Activated T-cell treated with anti-CD3 and anti-CD28 coated beads, Interleukin-2, amount 50 U/mL, for 24 hours (primary cell): Measurements from ENCODE around the gene REEP1.
A peak's percentile ranks its signal among the peaks of the same experiment; 100 is the strongest.

Experiments
- DNase-seq: peaks from one replicate; pipeline ENCODE4 v3.0.0-alpha.2; 2020
- H3K27ac Mint-ChIP-seq: 2 replicates; pipeline ENCODE4 v1.8.0; 2020; ENCODE audit warnings: mild to moderate bottlenecking, mixed read lengths
- H3K27me3 Mint-ChIP-seq: 2 replicates; pipeline ENCODE4 v1.8.0; 2020; ENCODE audit warnings: mixed read lengths
- H3K36me3 Mint-ChIP-seq: 2 replicates; pipeline ENCODE4 v1.8.0; 2020; ENCODE audit warnings: low read depth, mixed read lengths
- H3K4me1 Mint-ChIP-seq: 2 replicates; pipeline ENCODE4 v1.8.0; 2020; ENCODE audit warnings: low read depth, mixed read lengths
- H3K4me3 Mint-ChIP-seq: 2 replicates; pipeline ENCODE4 v1.8.0; 2020; ENCODE audit warnings: mild to moderate bottlenecking, moderate library complexity, mixed read lengths
- H3K9me3 Mint-ChIP-seq: 2 replicates; pipeline ENCODE4 v1.8.0; 2020; ENCODE audit warnings: mixed read lengths

REEP1 gene

DNA sequence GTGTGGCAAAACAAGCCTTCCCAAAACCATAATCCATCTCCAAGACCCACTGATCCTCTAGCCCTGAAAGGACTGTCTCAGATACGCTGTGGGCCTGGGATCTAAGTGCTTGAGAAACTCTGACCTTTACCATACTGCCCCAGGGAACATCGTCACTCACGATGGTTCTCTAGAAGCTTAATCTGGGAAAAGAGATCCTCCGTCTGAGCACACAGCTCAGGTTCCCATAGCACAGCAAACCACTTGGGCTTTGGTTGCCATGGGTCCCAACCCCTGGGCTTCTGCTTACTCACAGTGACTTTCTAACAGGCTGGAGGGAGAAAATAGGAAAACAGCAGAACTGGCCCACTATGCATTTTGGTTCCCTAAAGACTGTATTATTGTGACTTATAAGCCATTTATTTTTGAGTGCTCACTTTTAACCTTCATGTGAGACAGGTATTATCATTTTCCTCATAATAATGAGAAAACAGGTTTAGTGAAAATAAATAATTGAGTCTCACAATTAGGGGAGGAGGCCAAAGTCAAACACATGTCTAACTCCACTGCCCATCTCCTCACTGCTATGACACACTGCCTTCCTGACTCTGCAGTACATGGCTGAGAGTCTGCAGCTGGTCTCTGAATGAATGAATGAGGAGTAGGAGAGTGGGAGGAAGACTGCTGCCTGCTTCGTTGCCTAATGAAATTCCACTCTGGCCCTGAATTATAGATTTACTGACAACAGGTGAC, 46.7 kb downstream of the REEP1 start:
- H3K27me3 Mint-ChIP-seq, result peaks cover 25% of the 10 kb centered on the region
- no peaks in the 10 kb centered on the region for H3K4me1 Mint-ChIP-seq
- no peaks in the 10 kb centered on the region for H3K9me3 Mint-ChIP-seq
- H3K27ac Mint-ChIP-seq, result no peak overlapping the region
- no peaks in the 10 kb centered on the region for H3K36me3 Mint-ChIP-seq
- DNase-seq, result no peak
- H3K4me3 Mint-ChIP-seq, result no peak overlapping the region

DNA sequence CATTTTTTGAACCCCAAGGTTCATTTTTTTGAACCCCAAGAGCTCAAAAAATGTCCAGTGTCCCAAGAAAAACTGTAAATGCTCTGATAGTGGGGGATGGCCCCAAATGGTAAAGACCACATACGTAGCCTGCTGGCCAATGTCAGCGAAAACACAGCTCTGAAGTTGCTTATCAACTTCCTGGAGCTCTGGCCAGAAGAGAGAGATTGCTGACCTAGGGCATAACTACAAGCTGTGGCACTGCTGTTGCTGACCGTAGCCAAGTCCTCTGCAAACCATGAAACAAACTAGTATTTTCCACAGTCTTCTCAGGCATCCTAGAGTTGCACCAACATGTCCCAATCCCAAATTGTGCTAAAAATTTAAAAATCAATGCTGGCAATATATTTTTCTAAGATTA, 50.9 kb downstream of the REEP1 start:
- Mint-ChIP-seq H3K36me3 (no peaks in the 10 kb centered on the region), H3K27me3 (peaks cover 14% of the 10 kb centered on the region), H3K9me3 (no peaks in the 10 kb centered on the region), H3K4me1 (no peaks in the 10 kb centered on the region), H3K27ac (no peak overlapping the region), H3K4me3 (no peak overlapping the region)
- no peak for DNase-seq

DNA sequence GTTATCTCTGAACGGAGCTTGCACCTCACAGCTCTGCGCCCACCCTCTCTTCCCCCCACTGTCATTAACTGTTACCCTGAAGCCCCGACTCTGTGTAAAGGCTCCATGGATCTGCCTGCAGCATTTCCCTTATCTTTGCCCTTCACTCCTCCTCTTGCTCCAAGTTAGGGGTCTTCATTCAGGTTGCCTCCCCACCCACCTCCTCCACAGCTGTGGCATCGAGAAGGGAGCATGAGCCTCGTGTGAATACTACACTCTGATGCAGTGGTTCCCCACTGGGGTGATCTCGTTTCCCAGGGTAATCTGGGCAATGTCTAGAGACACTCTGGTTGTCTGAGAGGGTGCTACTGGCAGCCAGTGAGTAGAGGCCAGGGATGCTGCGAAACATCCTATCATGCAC, 51.4 kb downstream of the REEP1 start:
- no peak for DNase-seq
- Mint-ChIP-seq H3K27me3 (peaks cover 12% of the 10 kb centered on the region), H3K4me3 (no peak overlapping the region), H3K27ac (no peak overlapping the region), H3K9me3 (no peaks in the 10 kb centered on the region), H3K4me1 (no peaks in the 10 kb centered on the region), H3K36me3 (no peaks in the 10 kb centered on the region)

DNA sequence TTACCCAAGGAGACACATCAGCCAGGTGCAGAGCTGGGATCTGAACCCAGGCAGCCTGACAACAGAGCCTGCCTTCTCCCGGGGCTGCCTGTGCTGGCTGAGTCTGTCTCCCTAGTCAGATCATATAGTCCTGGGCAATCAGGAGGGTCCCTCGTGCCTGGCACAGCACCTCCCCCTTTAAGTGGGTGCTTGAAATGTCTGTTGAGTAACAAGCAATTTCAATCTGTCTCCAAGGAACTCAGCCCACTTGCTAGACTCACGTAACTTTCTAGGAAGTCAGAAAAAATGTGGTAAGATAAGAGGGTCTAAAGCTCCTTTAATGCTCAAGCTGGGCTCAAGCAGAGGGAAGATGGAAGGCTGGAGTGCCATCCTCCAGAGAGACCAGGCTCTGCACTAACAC, 51.9 kb downstream of the REEP1 start:
- no peaks in the 10 kb centered on the region for H3K4me1 Mint-ChIP-seq
- H3K27ac Mint-ChIP-seq, result no peak overlapping the region
- H3K27me3 Mint-ChIP-seq, result peaks cover 16% of the 10 kb centered on the region
- H3K36me3 Mint-ChIP-seq, result no peaks in the 10 kb centered on the region
- no peak for DNase-seq
- H3K9me3 Mint-ChIP-seq, result no peaks in the 10 kb centered on the region
- H3K4me3 Mint-ChIP-seq, result no peak overlapping the region

DNA sequence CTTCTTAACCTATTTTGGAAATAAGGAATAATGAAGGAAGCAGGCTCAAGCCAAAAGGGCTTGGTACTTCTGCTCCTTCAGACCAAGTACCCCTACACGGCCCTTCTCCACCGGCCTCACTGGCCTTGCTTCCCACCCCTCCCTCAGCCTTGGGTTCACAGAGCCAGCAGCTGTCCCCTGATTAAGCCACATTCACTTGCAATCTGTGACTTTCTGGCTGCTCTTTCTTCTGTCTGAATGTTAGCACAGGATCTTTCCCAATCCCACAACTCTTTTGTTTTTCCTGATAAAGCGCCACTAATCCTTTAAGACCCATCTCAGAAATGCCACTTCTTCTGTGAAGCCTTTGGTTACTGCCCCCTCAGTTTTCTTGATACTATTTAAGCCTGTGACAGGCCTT, 52.4 kb downstream of the REEP1 start:
- H3K4me1 Mint-ChIP-seq, result no peaks in the 10 kb centered on the region
- H3K27me3 Mint-ChIP-seq, result peaks cover 13% of the 10 kb centered on the region
- no peaks in the 10 kb centered on the region for H3K9me3 Mint-ChIP-seq
- no peak overlapping the region for H3K4me3 Mint-ChIP-seq
- DNase-seq, result no peak
- H3K27ac Mint-ChIP-seq, result no peak overlapping the region
- H3K36me3 Mint-ChIP-seq, result no peaks in the 10 kb centered on the region

DNA sequence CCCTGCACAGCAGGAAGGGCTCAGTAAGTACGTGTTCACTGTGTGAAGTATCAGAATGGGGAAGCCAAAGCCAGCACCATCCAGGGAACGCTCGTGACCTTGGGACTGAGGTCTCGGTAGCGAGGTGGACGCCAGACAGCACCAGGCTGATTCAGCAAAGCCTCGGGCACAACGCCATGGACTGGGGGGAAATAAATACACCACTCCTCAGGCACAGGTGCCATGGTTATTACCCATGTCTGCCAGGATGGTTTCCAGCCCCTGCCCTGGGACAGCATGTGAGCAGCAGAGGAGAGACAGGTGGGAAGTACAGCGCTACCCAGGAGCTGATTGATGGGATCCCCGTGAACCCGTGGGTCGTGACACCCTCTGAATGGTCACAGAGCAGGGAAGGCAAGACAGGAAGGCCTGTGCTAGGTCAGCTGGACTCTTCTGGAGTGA, 53.0 kb downstream of the REEP1 start:
- Mint-ChIP-seq H3K27ac (no peak overlapping the region), H3K27me3 (peaks cover 12% of the 10 kb centered on the region), H3K4me1 (no peaks in the 10 kb centered on the region)

DNA sequence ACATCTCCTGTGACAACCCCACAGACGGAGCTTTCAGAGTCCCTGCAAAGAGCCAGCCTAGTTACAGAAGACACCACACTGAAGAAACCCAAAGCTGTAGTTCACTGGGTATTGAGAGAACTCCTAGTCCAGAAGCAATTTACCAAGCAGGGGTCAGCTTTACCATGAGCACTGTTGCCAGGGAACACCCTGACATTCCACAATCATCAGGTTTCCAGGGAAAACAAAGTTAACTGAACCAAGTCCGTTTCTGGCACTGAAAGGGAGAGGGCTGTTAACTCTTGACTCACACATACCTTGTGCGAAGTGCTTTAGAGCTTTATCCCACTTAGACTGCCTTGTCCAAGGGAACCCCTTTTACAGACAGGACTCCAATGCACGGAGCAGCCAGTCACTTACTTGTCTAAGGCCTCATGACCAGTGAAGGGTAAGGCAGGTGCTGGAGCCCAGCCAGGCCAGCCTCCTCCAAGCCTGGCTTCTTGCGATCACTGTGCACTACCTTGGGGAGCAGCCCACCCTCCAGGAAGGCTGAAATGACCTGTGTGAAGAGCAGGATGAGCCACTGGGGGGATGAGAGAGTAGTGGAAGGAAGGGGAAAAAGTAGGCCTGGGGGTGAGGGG, 53.9 kb downstream of the REEP1 start:
- no peak overlapping the region for H3K4me3 Mint-ChIP-seq
- H3K4me1 Mint-ChIP-seq, result no peaks in the 10 kb centered on the region

More for the DNA sequence above, 53.0 kb downstream of the REEP1 start:
- no peak overlapping the region for H3K4me3 Mint-ChIP-seq
- no peaks in the 10 kb centered on the region for H3K36me3 Mint-ChIP-seq
- DNase-seq, result no peak
- no peaks in the 10 kb centered on the region for H3K9me3 Mint-ChIP-seq

DNA sequence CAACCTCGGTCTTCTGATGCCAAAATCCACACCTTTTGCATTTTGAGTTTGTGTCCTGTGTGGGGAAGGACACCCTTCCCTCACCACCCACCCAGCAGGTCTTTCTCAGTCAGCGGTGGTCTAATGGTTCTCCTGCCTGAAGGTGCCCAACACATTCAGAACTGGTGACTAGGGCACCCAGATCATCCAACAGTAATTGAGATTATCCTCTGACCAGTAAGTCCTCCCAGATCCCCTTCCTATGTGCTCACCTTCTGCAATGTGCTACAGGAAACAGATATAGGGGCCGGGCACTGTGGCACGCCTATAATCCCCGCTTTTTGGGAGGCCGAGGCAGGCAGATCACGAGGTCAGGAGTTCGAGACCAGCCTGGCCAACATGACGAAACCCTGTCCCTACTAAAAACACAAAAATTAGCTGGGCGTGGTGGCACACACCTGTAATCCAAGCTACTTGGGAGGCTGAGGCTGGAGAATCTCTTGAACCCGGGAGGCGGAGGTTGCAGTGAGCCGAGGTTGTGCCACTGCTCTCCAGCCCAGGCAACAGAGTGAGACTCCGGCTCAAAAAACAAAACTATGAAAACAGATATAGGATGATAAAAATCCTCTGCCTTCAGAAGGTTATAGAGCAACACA, 56.2 kb downstream of the REEP1 start:
- Mint-ChIP-seq H3K27ac (no peak overlapping the region), H3K9me3 (no peaks in the 10 kb centered on the region), H3K4me1 (no peaks in the 10 kb centered on the region), H3K36me3 (no peaks in the 10 kb centered on the region), H3K4me3 (no peak overlapping the region), H3K27me3 (peaks cover 15% of the 10 kb centered on the region)
- DNase-seq, result no peak

More for the DNA sequence above, 53.9 kb downstream of the REEP1 start:
- Mint-ChIP-seq H3K9me3 (no peaks in the 10 kb centered on the region), H3K36me3 (no peaks in the 10 kb centered on the region), H3K27me3 (peaks cover 15% of the 10 kb centered on the region), H3K27ac (no peak overlapping the region)
- no peak for DNase-seq

DNA sequence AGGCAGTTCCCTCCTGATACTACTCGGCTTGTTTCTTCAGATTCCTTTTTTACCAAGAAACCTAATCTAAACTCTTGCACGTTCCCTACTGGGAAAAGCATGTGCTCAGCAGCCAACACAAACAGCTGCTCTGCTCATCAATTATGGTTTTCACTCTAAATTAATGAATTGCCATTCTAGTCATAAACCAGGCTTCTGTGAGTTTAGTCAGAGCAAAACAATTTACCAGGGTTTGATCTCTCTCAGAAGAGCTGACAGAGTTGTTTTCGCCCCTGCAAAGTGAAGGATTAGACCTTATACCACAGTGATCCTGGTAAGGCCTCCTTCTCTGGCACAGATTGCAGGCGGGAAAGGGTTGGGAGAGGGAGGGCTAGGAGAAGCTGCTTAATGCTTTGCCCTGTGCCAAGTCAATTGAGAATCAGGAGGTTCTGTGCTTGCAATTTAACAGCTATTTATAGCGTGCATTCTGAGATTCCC, 57.2 kb downstream of the REEP1 start:
- H3K27me3 Mint-ChIP-seq, result peaks cover 12% of the 10 kb centered on the region
- no peaks in the 10 kb centered on the region for H3K36me3 Mint-ChIP-seq
- H3K4me3 Mint-ChIP-seq, result no peak overlapping the region
- no peak for DNase-seq
- H3K4me1 Mint-ChIP-seq, result peaks cover 6% of the 10 kb centered on the region
- H3K27ac Mint-ChIP-seq, result no peak overlapping the region
- H3K9me3 Mint-ChIP-seq, result no peaks in the 10 kb centered on the region

DNA sequence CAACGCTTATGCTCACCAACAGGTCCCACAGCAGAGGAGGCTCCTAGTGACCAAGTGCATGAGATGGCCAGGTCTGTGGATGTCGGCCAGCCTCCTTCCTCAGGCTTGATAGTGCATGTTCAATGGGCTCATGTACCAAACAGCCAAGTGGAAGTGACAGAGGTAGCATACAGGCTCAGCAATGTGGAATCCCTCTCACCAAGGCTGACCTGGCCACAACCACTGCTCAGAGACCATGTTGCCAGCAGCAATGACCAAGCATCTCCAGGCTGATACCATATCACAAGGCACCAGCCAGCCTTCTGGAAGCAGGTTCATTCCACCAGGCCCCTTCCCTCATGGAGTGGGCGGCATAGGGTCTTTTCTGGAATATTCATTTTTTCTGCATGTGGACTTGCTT, 61.5 kb downstream of the REEP1 start:
- Mint-ChIP-seq H3K4me1 (peaks cover 27% of the 10 kb centered on the region), H3K9me3 (peaks cover 17% of the 10 kb centered on the region), H3K27ac (no peak overlapping the region), H3K36me3 (peaks cover 9% of the 10 kb centered on the region), H3K4me3 (no peak overlapping the region), H3K27me3 (peaks cover 6% of the 10 kb centered on the region)
- DNase-seq, result no peak

DNA sequence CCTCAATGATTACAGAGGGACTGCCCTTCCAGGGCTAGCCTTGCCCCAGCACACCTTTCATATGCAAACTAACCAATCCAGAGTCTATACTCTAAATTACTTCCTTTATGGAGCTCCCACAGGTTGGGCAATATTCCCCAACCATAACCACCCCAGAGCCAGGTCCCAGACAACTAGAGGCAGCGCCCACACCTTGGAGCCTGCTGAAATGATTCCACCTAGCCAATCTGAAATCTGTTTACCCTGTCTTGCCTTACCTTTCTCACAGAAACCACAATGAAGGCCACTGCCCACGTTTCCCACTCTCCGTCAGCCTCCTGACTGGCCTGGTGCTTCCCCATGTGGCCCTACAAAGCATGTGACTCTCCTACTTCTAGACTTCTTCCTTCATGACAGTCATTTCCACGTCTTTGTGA, 62.0 kb downstream of the REEP1 start:
- peaks cover 27% of the 10 kb centered on the region for H3K4me1 Mint-ChIP-seq
- no peak for DNase-seq
- peak overlapping the region; percentile 53 for H3K27ac Mint-ChIP-seq
- peaks cover 11% of the 10 kb centered on the region for H3K36me3 Mint-ChIP-seq
- H3K4me3 Mint-ChIP-seq, result no peak overlapping the region
- H3K27me3 Mint-ChIP-seq, result peaks cover 3% of the 10 kb centered on the region
- H3K9me3 Mint-ChIP-seq, result peaks cover 20% of the 10 kb centered on the region

DNA sequence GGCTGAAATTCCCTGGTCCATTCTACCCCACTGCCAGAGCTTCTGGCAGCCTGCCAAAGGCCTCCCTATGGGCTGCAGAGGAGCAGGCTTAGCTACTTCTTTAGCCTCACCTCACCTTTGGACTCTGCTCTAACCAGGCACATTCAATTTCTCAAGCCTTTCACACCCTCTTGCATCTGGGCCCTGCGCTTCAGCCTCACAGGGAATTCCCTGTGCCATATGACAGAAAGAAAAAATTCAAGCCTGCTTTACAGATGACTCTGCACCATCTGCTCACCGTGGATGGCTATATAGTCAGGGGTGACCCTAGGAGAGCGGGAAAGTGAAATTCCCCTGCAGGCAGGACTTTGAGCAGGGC, 62.5 kb downstream of the REEP1 start:
- Mint-ChIP-seq H3K36me3 (peaks cover 11% of the 10 kb centered on the region), H3K9me3 (peaks cover 21% of the 10 kb centered on the region), H3K4me1 (peaks cover 27% of the 10 kb centered on the region), H3K27me3 (peaks cover 3% of the 10 kb centered on the region), H3K4me3 (no peak overlapping the region), H3K27ac (peak overlapping the region; percentile 20)
- DNase-seq, result no peak

DNA sequence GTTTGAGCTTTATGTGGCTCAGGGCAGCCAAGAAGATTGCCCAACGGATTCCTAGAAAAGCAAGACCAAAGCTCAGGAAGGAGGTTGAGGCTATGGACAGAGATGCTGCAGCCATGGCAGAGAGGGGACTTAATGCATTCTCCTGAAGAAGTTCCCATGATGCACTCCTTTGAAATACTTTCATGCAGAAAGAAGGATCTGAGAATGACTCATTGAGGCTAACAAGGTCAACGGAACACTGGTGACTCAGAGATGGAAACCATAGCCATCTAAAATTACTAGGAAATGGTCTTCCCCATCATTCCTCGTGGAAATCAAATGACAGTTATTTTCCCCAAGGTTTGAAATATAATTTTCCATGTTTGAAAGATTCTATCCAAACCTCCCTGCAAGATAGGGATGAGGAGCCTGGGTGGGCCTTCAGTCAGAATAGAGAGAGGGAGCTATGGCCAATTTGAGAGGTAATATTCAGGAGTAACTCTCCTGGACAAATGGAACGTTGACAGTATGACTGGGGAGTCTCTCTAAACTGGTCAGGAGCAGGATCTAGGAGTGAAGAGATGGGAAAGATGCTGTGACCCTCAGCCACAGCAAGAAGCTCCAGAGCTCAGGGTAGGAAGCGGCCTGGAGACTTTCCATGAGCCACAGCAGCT, 63.0 kb downstream of the REEP1 start:
- Mint-ChIP-seq H3K27ac (peak overlapping the region; percentile 69), H3K4me1 (peaks cover 27% of the 10 kb centered on the region), H3K27me3 (peaks cover 3% of the 10 kb centered on the region), H3K9me3 (peaks cover 23% of the 10 kb centered on the region), H3K4me3 (no peak overlapping the region), H3K36me3 (peaks cover 11% of the 10 kb centered on the region)
- DNase-seq, result no peak

DNA sequence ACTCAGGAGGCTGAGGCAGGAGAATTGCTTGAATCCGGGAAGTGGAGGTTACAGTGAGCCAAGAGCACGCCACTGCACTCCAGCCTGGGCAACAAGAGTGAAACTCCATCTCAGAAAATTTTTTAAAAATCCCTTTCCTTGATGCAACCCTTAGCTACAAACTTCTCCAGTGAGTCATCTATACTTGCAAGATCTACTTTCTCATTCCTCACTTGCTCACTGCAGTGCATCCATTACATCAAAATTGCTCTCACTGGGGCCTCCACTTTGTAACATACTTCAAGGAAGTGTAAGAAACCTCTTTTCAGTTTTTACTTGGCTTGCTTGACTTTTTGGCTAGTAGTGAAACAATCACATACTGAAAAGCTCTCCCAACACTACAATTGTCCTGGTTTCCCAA, 65.3 kb downstream of the REEP1 start:
- no peak for DNase-seq
- Mint-ChIP-seq H3K27ac (no peak overlapping the region), H3K4me3 (no peak overlapping the region), H3K27me3 (peaks cover 8% of the 10 kb centered on the region), H3K9me3 (peaks cover 25% of the 10 kb centered on the region), H3K4me1 (peaks cover 27% of the 10 kb centered on the region), H3K36me3 (peaks cover 11% of the 10 kb centered on the region)
